ENCODE data around the gene TECRL.

GRCh38 chr4:64334964-64335363 lies 74.3 kb downstream of the TECRL start:
- no peak for TF ChIP-seq POLR2A (IDR thresholded peaks at IDR 0.05)
- TF ChIP-seq, protein P1, sequence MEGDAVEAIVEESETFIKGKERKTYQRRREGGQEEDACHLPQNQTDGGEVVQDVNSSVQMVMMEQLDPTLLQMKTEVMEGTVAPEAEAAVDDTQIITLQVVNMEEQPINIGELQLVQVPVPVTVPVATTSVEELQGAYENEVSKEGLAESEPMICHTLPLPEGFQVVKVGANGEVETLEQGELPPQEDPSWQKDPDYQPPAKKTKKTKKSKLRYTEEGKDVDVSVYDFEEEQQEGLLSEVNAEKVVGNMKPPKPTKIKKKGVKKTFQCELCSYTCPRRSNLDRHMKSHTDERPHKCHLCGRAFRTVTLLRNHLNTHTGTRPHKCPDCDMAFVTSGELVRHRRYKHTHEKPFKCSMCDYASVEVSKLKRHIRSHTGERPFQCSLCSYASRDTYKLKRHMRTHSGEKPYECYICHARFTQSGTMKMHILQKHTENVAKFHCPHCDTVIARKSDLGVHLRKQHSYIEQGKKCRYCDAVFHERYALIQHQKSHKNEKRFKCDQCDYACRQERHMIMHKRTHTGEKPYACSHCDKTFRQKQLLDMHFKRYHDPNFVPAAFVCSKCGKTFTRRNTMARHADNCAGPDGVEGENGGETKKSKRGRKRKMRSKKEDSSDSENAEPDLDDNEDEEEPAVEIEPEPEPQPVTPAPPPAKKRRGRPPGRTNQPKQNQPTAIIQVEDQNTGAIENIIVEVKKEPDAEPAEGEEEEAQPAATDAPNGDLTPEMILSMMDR (IDR thresholded peaks at IDR 0.05), result no peak

Measured in lower leg skin (tissue), 3 donors.